ENCODE data around the gene RPS6KB2.
"Not testable (repeated sequence)": the region's sequence is repeated elsewhere in the genome, so short reads cannot be mapped to it uniquely, and the experiment has no call there.

Gene RPS6KB2

DNA sequence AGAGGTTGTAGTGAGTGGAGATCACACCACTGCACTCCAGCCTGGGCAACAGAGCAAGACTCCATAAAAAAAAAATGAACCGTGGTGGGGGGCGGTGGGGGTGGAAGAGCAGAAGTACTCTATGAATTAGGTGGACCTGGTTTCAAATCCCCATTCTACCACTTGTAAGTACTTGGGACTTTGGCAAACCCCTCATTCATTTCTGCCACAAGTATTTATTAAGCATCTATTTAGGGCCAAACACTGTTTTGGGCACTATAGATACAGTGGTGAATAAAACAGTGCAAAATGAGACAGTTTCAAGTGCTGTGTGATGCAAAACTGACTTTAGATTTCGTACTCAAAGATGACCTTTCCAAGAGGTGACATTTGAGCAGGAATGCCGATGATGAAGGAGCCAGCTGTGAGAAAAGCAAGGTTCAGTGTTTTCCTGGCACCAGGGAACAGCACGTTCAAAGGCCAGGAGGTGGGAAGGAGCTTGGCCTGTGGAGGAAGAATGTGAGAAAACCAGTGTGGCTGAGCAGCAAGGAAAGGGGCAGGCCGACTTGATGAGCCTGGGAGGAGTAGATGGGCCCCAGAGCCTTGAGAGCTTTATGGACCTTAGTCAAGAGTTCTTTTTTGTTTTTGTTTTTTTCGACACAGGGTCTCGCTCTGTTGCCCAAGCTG, 42.2 kb downstream of the RPS6KB2 start:
- DNase-seq (ENCODE audit: low read depth, low spot score): no peak
- no peak overlapping the region for H3K4me3 ChIP-seq (ENCODE audit: low read depth, low read length)
- no peak for TF ChIP-seq CTCF (IDR thresholded peaks at IDR 0.05; ENCODE audit: insufficient read depth, low read length, missing control alignments)
- POLR2A ChIA-PET: interaction anchor here (3.1 kb wide), 1 partner anchor 69 kb away, joined by 12 read pairs; the partner anchor contains the start of gene PPP1CA
- CTCF ChIA-PET: interaction anchor here (0.8 to 1.2 kb wide), 3 partner anchors 36 to 70 kb away, joined by 3 to 4 read pairs (median 3); no protein-coding TSS in a partner anchor

DNA sequence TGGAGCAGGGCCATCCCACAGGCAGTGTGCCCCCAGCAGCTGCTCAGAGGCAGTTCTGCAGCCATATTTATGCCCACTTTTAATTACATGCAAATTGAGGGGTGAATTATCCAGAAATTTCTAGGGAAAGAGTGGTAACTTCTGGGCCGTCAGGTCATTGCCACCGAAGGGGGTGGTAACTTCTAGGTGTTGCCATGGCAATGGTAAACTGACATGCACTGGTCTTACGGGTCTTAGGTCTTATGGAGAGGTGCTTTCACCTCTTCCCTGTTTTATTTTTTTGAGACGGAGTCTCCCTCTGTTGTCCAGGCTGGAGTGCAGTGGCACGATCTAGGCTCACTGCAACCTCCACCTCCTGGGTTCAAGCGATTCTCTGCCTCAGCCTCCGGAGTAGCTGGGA, 44.6 kb downstream of the RPS6KB2 start:
- H3K4me3 ChIP-seq (ENCODE audit: low read depth, low read length): no peak overlapping the region
- CTCF ChIA-PET: no interaction called here
- TF ChIP-seq CTCF (IDR thresholded peaks at IDR 0.05; ENCODE audit: insufficient read depth, low read length, missing control alignments): no peak
- DNase-seq (ENCODE audit: low read depth, low spot score): no peak
- POLR2A ChIA-PET: no interaction called here

- POLR2A ChIA-PET: not testable (repeated sequence)
- CTCF ChIA-PET: interaction anchor here (0.6 kb wide), 1 partner anchor 125 kb away, joined by 3 read pairs; no protein-coding TSS in a partner anchor
Observed at GRCh38 chr11:67476692-67477091, 48.4 kb downstream of the RPS6KB2 start.

DNA sequence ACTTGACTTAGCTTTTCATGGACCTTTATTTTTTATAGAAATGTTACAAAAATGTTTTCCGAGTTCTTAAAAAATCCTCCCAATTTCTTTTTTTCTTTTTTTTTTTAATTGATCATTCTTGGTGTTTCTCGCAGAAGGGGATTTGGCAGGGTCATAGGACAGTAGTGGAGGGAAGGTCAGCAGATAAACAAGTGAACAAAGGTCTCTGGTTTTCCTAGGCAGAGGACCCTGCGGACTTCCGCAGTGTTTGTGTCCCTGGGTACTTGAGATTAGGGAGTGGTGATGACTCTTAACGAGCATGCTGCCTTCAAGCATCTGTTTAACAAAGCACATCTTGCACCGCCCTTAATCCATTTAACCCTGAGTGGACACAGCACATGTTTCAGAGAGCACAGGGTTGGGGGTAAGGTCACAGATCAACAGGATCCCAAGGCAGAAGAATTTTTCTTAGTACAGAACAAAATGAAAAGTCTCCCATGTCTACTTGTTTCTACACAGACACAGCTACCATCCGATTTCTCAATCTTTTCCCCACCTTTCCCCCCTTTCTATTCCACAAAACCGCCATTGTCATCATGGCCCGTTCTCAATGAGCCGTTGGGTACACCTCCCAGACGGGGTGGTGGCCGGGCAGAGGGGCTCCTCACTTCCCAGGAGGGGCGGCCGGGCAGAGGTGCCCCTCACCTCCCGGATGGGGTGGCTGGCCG, 49.2 kb downstream of the RPS6KB2 start:
- H3K4me3 ChIP-seq (ENCODE audit: low read depth, low read length); DNase-seq (ENCODE audit: low read depth, low spot score); POLR2A ChIA-PET: not testable (repeated sequence)
- CTCF ChIA-PET: interaction anchor here (0.6 kb wide), 1 partner anchor 126 kb away, joined by 3 read pairs; no protein-coding TSS in a partner anchor

More at GRCh38 chr11:67476692-67477091, 48.4 kb downstream of the RPS6KB2 start:
- H3K4me3 ChIP-seq (ENCODE audit: low read depth, low read length); DNase-seq (ENCODE audit: low read depth, low spot score): not testable (repeated sequence)

DNA sequence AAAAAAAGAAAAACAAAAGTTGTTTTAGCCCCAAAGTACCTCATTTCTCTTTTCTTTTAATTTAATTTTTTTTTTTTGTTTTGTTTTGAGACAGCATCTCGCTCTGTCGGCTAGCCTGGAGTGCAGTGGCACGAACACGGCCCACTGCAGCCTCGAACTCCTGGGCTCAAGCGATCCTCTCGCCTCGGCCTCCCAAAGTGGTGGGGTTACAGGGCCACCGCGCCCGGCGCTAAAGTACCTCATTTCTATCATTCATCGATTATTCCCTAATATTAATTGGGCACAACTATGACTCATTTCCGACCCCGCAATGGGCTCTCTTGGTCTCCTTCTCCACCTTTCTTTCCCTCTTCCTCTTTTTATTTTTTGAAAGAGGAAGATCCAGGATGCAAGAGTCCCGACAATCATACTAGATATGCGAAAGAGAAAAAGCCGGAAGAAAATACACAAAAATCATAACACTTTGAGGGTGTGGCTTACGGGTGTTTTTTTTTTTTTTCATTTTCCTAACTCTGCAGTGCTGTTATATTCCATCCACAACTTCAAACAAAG, 54.1 kb downstream of the RPS6KB2 start:
- TF ChIP-seq CTCF (IDR thresholded peaks at IDR 0.05; ENCODE audit: insufficient read depth, low read length, missing control alignments): no peak
- ChIA-PET POLR2A (interaction anchor here (0.8 to 1.0 kb wide), 2 partner anchors 9 to 81 kb away, joined by 3 to 7 read pairs; partner anchors contain the start of gene PPP1CA), CTCF (interaction anchor here (0.9 to 1.1 kb wide), 3 partner anchors 23 to 100 kb away, joined by 3 to 4 read pairs (median 3); partner anchors contain the start of genes PITPNM1 and PPP1CA)
- no peak for DNase-seq (ENCODE audit: low read depth, low spot score)
- H3K4me3 ChIP-seq (ENCODE audit: low read depth, low read length): peak overlapping the region; percentile 79

DNA sequence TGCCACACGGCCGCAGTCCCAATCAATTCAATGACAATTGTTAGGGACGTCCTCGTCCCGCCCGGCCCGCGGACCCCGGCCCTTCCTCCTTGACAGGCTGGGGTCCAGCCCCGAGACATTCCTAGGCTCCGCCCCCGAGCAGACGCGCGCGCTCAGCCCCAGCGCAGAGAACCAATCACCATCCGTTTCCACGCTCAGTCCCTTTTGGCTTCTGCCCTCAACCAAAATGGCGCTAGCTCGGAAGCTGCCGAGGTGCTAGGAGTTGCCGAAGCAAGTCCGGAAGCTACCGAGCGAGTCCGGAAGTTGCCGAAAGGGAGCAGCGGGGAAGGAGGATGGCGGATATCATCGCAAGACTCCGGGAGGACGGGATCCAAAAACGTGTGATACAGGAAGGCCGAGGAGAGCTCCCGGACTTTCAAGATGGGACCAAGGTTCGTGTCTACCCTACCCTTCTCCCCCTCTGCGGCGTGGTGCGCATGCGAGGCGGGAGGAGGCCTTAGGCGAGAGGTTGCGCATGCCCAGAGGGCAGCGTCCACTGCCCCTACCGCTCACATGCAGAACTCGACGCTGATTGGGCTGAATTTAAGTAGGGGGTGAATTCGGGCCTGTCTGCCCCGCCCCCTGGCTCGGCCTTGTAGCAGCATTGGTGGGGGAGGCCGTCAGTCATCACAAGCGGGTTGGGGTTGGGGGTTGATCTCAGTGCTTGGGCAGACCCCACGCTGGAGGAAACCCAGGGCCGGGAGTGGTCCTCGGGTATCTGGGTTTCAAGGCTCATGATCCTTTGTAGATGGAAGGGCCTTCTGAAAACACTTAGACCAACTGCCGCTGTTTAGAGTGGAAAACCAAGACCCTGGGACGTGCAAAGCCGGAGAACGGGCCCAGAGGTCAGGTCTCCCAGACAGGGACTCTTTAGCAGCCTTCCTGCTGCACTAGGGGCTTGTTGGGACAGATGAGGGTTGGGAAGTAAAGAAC, 54.8 kb downstream of the RPS6KB2 start, which contains the start of gene AIP:
Gene AIP (plus strand): TSS at position 200 of the 972 bp plus-strand sequence. CDS start 133 bp downstream, at position 333.
- POLR2A ChIA-PET: interaction anchor here (0.6 to 1.0 kb wide), 3 partner anchors 8 to 109 kb away, joined by 3 to 7 read pairs (median 5); partner anchors contain the start of genes CLCF1 and PPP1CA
- H3K4me3 ChIP-seq (ENCODE audit: low read depth, low read length): peak within 1 kb of the TSS; percentile 79
- CTCF ChIA-PET: interaction anchor here (0.7 to 1.0 kb wide), 4 partner anchors 14 to 134 kb away, joined by 3 to 4 read pairs (median 3); partner anchors contain the start of genes PITPNM1 and TMEM134
- TF ChIP-seq CTCF (IDR thresholded peaks at IDR 0.05; ENCODE audit: insufficient read depth, low read length, missing control alignments): peak; percentile 24
- DNase-seq (ENCODE audit: low read depth, low spot score): peak; percentile 79
